OCI-LY3 (cell line): Measurements from ENCODE around the gene ETHE1.

ENCODE experiments used
- EZH2phosphoT487 ChIP-seq: fragments of 200-600 bp; shearing (Covaris generic); IDR thresholded peaks from 2 replicates; pipeline ENCODE4 v1.6.1; 2018; ENCODE audit warnings: antibody characterized with exemption, mixed run types, low read depth
- TF ChIP-seq, protein P1 (sequence below): fragments of 200-600, 300-600 bp; sonication (generic); IDR thresholded peaks from 2 replicates; pipeline ENCODE4 v1.5.1; 2014; ENCODE audit warnings: antibody characterized with exemption, low read length, low read depth

DNA sequence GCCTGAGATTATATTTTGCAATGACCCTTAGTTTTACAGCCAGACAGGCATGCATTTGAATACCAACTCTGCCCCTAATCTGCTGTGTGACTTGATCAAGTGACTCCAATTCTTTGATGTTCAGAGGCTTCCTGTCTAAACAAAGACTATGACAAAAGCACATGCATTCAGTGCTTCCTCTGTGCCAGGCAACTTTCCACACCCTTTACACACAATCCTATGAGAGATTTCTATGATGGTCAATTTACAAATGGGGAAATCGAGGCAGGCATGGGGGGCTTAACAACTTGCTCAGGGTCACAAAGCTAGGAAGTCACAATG is 57.9 kb downstream of the ETHE1 start:
- TF ChIP-seq, protein P1, sequence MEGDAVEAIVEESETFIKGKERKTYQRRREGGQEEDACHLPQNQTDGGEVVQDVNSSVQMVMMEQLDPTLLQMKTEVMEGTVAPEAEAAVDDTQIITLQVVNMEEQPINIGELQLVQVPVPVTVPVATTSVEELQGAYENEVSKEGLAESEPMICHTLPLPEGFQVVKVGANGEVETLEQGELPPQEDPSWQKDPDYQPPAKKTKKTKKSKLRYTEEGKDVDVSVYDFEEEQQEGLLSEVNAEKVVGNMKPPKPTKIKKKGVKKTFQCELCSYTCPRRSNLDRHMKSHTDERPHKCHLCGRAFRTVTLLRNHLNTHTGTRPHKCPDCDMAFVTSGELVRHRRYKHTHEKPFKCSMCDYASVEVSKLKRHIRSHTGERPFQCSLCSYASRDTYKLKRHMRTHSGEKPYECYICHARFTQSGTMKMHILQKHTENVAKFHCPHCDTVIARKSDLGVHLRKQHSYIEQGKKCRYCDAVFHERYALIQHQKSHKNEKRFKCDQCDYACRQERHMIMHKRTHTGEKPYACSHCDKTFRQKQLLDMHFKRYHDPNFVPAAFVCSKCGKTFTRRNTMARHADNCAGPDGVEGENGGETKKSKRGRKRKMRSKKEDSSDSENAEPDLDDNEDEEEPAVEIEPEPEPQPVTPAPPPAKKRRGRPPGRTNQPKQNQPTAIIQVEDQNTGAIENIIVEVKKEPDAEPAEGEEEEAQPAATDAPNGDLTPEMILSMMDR: no peak
- TF ChIP-seq EZH2phosphoT487: no peak
